Measurements from ENCODE around the gene LSMEM2. TPM values are rescaled to one million over a fixed set of nuclear protein-coding genes. Genes with fewer than 3 reads are reported as not detected.
A peak's percentile ranks its signal among the peaks of the same experiment; 100 is the strongest.

Gene LSMEM2
- polyA plus RNA-seq, 2 of the 4 experiments (the other 2 are of a cell fraction) = 0.09 TPM; not detected in 1

DNA sequence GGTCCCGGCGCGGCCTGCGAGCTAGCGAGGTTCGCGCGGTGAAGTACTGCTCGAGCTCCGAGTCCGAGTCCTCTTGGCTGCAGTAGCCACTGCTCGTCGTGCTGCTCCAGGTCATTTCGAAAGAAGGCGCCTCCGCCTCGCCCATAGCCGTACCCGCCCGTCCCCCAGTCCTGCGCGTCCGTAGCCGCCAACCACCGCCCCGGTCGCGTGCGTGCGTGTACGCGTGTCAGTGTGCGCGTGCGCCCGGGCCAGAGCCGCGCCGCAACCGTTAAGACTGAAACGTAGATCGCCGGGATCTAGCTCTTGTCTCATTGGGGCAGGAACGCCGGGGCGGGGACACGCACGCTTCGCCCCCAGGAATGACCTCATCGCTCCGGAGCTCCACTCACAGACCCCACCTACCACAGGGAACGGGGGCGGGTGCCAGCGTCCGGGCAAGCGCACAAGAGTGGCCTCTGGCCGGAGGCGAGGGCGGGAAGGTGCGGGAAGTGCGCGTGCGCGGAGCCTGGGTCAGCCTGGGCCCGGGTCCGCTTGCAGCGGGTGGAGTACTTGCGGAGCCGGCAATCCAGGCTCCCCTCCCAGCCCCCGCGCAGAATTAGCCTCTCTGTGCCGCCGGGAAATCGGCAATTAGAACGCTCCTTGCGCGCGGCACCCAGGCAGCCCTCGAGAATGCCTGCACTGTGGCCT, 58.4 kb downstream of the LSMEM2 start (continued):
- no peak for TF ChIP-seq FOSL2 (IDR thresholded peaks at IDR 0.05)
- TF ChIP-seq FOSL2 (CRISPR knock-in tag; IDR thresholded peaks at IDR 0.05) = no peak
- no peak for TF ChIP-seq MAZ (IDR thresholded peaks at IDR 0.05; ENCODE audit: borderline replicate concordance, low read depth, low read length)
- peak; percentile 72 for TF ChIP-seq BHLHE40 (IDR thresholded peaks at IDR 0.05; ENCODE audit: low read depth, low read length)
- TF ChIP-seq ZSCAN20 (CRISPR knock-in tag; IDR thresholded peaks at IDR 0.05) = no peak
- TF ChIP-seq MAX (IDR thresholded peaks at IDR 0.05) = peak; percentile 84
- no peak for TF ChIP-seq HOXB13 (CRISPR knock-in tag; IDR thresholded peaks at IDR 0.05; ENCODE audit: low read depth)

Other genes starting within 250 kb of the LSMEM2 start
- 92.1 and 123 TPM in 2 replicates for gene RBM5, start 190.2 kb upstream of the LSMEM2 start, polyA plus RNA-seq (2011; rRNA removed)
- 66.3 to 87.3 TPM (median 78.9 TPM) in 3 replicates for gene RBM5, start 190.2 kb upstream of the LSMEM2 start, polyA plus RNA-seq (2017; fragmentation: RNase III; extraction: RNeasy Plus Mini Kit Qiagen cat#74134 plus additional on column Dnase treatment)
- gene SEMA3F, start 123.8 kb upstream of the LSMEM2 start, polyA plus RNA-seq (2011; rRNA removed) = 2.9 and 5.0 TPM in 2 replicates
- gene SEMA3F, start 123.8 kb upstream of the LSMEM2 start, polyA plus RNA-seq (2017; fragmentation: RNase III; extraction: RNeasy Plus Mini Kit Qiagen cat#74134 plus additional on column Dnase treatment) = 9.0 to 10.6 TPM (median 10.1 TPM) in 3 replicates
- gene GNAT1, start 87.5 kb upstream of the LSMEM2 start, polyA plus RNA-seq (2011; rRNA removed) = not detected in 2 replicates
- not detected in 3 replicates for gene GNAT1, start 87.5 kb upstream of the LSMEM2 start, polyA plus RNA-seq (2017; fragmentation: RNase III; extraction: RNeasy Plus Mini Kit Qiagen cat#74134 plus additional on column Dnase treatment)
- gene SLC38A3, start 73.8 kb upstream of the LSMEM2 start, polyA plus RNA-seq (2011; rRNA removed) = 0.05 and 0.12 TPM in 2 replicates
- gene SLC38A3, start 73.8 kb upstream of the LSMEM2 start, polyA plus RNA-seq (2017; fragmentation: RNase III; extraction: RNeasy Plus Mini Kit Qiagen cat#74134 plus additional on column Dnase treatment) = 0.10 to 0.13 TPM in 2 of 3 replicates, not detected in the other
- gene GNAI2, start 42.9 kb upstream of the LSMEM2 start, polyA plus RNA-seq (2011; rRNA removed) = 67.0 and 67.8 TPM in 2 replicates
- gene GNAI2, start 42.9 kb upstream of the LSMEM2 start, polyA plus RNA-seq (2017; fragmentation: RNase III; extraction: RNeasy Plus Mini Kit Qiagen cat#74134 plus additional on column Dnase treatment) = 44.6 to 48.8 TPM (median 47.4 TPM) in 3 replicates
- 6.5 and 6.8 TPM in 2 replicates for gene SEMA3B, start 9.9 kb upstream of the LSMEM2 start, polyA plus RNA-seq (2011; rRNA removed)
- 6.5 to 8.4 TPM (median 7.4 TPM) in 3 replicates for gene SEMA3B, start 9.9 kb upstream of the LSMEM2 start, polyA plus RNA-seq (2017; fragmentation: RNase III; extraction: RNeasy Plus Mini Kit Qiagen cat#74134 plus additional on column Dnase treatment)
- 42.2 and 44.5 TPM in 2 replicates for gene IFRD2, start 13.3 kb downstream of the LSMEM2 start, polyA plus RNA-seq (2011; rRNA removed)
- gene IFRD2, start 13.3 kb downstream of the LSMEM2 start, polyA plus RNA-seq (2017; fragmentation: RNase III; extraction: RNeasy Plus Mini Kit Qiagen cat#74134 plus additional on column Dnase treatment) = 79.7 to 86.2 TPM (median 80.9 TPM) in 3 replicates
- gene HYAL3, start 20.3 kb downstream of the LSMEM2 start, polyA plus RNA-seq (2011; rRNA removed) = 3.0 and 5.2 TPM in 2 replicates
- gene HYAL3, start 20.3 kb downstream of the LSMEM2 start, polyA plus RNA-seq (2017; fragmentation: RNase III; extraction: RNeasy Plus Mini Kit Qiagen cat#74134 plus additional on column Dnase treatment) = 4.8 to 5.4 TPM (median 5.0 TPM) in 3 replicates
- gene NAA80, start 20.3 kb downstream of the LSMEM2 start, polyA plus RNA-seq (2011; rRNA removed) = 3.1 and 4.5 TPM in 2 replicates
- 4.5 to 5.4 TPM (median 5.3 TPM) in 3 replicates for gene NAA80, start 20.3 kb downstream of the LSMEM2 start, polyA plus RNA-seq (2017; fragmentation: RNase III; extraction: RNeasy Plus Mini Kit Qiagen cat#74134 plus additional on column Dnase treatment)
- 1.1 and 1.6 TPM in 2 replicates for gene HYAL1, start 24.5 kb downstream of the LSMEM2 start, polyA plus RNA-seq (2011; rRNA removed)
- 0.42 to 0.62 TPM (median 0.54 TPM) in 3 replicates for gene HYAL1, start 24.5 kb downstream of the LSMEM2 start, polyA plus RNA-seq (2017; fragmentation: RNase III; extraction: RNeasy Plus Mini Kit Qiagen cat#74134 plus additional on column Dnase treatment)
- 31.0 and 34.6 TPM in 2 replicates for gene HYAL2, start 43.7 kb downstream of the LSMEM2 start, polyA plus RNA-seq (2011; rRNA removed)
- 21.4 to 24.5 TPM (median 24.4 TPM) in 3 replicates for gene HYAL2, start 43.7 kb downstream of the LSMEM2 start, polyA plus RNA-seq (2017; fragmentation: RNase III; extraction: RNeasy Plus Mini Kit Qiagen cat#74134 plus additional on column Dnase treatment)
- gene TUSC2, start 49.1 kb downstream of the LSMEM2 start, polyA plus RNA-seq (2011; rRNA removed) = 23.5 and 26.7 TPM in 2 replicates
- 18.2 to 19.9 TPM (median 18.8 TPM) in 3 replicates for gene TUSC2, start 49.1 kb downstream of the LSMEM2 start, polyA plus RNA-seq (2017; fragmentation: RNase III; extraction: RNeasy Plus Mini Kit Qiagen cat#74134 plus additional on column Dnase treatment)
- 11.9 and 15.4 TPM in 2 replicates for gene RASSF1, start 61.7 kb downstream of the LSMEM2 start, polyA plus RNA-seq (2011; rRNA removed)
- 14.4 to 15.7 TPM (median 15.5 TPM) in 3 replicates for gene RASSF1, start 61.7 kb downstream of the LSMEM2 start, polyA plus RNA-seq (2017; fragmentation: RNase III; extraction: RNeasy Plus Mini Kit Qiagen cat#74134 plus additional on column Dnase treatment)
- 0.41 and 0.43 TPM in 2 replicates for gene ZMYND10, start 66.6 kb downstream of the LSMEM2 start, polyA plus RNA-seq (2011; rRNA removed)
- gene ZMYND10, start 66.6 kb downstream of the LSMEM2 start, polyA plus RNA-seq (2017; fragmentation: RNase III; extraction: RNeasy Plus Mini Kit Qiagen cat#74134 plus additional on column Dnase treatment) = 0.71 to 0.84 TPM (median 0.77 TPM) in 3 replicates
- 19.9 and 28.5 TPM in 2 replicates for gene NPRL2, start 71.7 kb downstream of the LSMEM2 start, polyA plus RNA-seq (2011; rRNA removed)
- gene NPRL2, start 71.7 kb downstream of the LSMEM2 start, polyA plus RNA-seq (2017; fragmentation: RNase III; extraction: RNeasy Plus Mini Kit Qiagen cat#74134 plus additional on column Dnase treatment) = 17.5 to 19.5 TPM (median 17.7 TPM) in 3 replicates
- gene CYB561D2, start 71.8 kb downstream of the LSMEM2 start, polyA plus RNA-seq (2011; rRNA removed) = 14.4 and 23.1 TPM in 2 replicates
- 17.2 to 17.9 TPM (median 17.7 TPM) in 3 replicates for gene CYB561D2, start 71.8 kb downstream of the LSMEM2 start, polyA plus RNA-seq (2017; fragmentation: RNase III; extraction: RNeasy Plus Mini Kit Qiagen cat#74134 plus additional on column Dnase treatment)
- 17.4 and 18.8 TPM in 2 replicates for gene TMEM115, start 80.4 kb downstream of the LSMEM2 start, polyA plus RNA-seq (2011; rRNA removed)
- gene TMEM115, start 80.4 kb downstream of the LSMEM2 start, polyA plus RNA-seq (2017; fragmentation: RNase III; extraction: RNeasy Plus Mini Kit Qiagen cat#74134 plus additional on column Dnase treatment) = 22.0 to 26.8 TPM (median 26.8 TPM) in 3 replicates
- 0.21 and 0.22 TPM in 2 replicates for gene CACNA2D2, start 224.5 kb downstream of the LSMEM2 start, polyA plus RNA-seq (2011; rRNA removed)
- gene CACNA2D2, start 224.5 kb downstream of the LSMEM2 start, polyA plus RNA-seq (2017; fragmentation: RNase III; extraction: RNeasy Plus Mini Kit Qiagen cat#74134 plus additional on column Dnase treatment) = 0.41 to 0.75 TPM (median 0.55 TPM) in 3 replicates

All from A549 (cell line).